Fibroblast of peridontal ligament (primary cell): ENCODE results near the gene SPI1.

Experiments used
- DNase-seq: peaks from one replicate; pipeline ENCODE4 v3.0.0-alpha.2; 2010; ENCODE audit errors: extremely low read depth

The SPI1 gene

DNA sequence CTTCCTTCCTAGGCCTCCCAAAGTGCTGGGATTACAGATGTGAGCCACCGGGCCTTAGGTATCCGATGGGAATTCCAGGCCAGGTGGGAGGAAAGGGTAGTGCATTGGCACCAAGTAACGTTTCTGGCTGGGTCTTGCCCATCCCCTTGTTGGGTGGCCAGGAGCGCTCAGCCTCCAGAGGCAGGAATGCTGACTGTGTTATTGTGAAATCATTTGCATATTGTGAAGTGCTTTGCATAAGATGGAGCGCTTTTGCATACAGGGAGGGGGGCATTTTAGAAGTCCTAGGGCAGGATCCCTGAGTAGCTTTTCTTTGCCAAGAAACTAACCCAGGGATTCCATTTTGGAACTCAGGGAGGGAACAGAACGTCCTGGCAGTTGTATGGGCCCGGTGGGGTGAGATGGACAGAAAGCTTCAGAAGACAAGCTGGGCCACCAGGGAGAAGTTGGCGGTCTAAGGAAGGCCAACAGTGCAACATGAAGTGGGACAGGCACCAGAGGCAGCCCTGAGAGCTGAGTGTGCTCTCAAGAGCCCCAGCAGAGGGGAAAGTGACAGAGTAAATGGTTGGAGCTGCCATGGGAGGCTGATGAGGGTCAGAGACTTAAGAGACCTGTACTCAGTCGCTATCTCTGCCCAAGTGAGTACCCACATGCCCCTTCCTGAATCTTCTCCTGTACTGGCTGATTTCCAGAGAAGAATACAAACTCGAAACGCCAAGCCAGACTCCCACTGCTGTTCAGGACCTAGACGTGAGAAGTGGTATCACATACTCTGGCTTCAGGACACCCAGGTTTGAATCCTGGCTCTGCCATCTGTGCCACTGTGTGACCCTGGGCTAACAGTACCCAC lies 28.8 kb upstream of the SPI1 start:
- peak; percentile 24 for DNase-seq

DNA sequence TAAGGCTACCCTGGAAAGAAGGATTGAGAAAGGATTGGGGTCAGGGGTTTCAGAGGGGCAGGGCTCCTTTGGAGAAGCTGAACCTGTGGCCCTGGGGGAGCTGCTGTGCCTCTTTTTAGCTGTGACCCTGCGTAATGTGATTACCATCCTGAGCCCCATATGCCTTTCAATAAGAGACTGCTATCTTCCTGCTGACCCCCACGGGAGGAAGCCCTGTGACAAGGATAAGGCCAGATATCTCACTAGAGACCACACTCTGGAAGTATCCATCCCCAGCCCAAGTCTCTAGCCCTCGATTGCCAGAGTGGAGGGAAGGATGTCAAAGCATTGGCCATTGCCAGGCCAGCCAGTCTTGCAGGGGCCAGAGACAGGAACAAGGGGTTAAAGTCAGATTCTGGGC lies 25.2 kb upstream of the SPI1 start:
- no peak for DNase-seq

DNA sequence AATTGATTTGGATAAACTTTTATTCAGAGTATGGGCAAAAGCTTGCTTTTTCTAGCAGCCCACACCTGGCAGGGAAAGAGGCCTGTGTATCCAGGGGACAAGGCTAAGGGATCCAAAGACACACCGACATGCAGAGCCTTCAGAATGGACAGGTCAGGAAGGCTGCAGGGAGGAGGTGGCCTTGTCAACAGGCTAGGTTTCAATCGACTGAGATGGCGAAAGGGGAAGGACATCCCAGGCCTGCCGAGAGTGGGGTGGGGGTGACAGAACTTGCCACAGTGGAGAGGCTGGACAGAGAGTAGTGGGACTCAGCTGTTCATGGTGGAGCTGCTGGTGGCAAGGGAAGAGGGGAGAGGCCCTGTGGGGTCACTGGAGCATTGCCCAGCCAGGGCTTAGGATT lies 24.8 kb upstream of the SPI1 start:
- no peak for DNase-seq

DNA sequence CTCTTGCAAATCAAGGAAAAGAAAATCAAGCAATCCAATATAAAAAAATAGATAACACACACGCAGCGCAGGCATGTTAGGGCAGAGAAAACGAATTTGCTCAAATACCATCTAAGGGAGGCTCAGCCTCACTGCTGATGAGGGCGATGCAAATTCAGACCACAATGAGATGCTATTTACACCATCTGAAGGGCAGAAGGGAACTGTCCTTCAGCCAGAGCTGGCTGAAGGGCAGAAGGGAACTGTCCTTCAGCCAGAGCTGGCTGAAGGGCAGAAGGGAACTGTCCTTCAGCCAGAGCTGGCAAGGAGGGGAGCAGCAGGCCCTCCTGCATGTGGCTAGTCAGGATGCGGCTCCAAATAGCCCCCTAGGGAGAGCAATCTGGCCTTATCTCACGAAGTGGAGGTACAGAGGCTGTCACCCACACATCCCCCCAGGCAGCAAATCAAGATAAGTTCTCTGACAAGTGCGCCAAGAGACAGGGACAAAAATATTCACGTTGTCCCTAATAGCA lies 22.5 kb upstream of the SPI1 start:
- DNase-seq, result peak; percentile 31

DNA sequence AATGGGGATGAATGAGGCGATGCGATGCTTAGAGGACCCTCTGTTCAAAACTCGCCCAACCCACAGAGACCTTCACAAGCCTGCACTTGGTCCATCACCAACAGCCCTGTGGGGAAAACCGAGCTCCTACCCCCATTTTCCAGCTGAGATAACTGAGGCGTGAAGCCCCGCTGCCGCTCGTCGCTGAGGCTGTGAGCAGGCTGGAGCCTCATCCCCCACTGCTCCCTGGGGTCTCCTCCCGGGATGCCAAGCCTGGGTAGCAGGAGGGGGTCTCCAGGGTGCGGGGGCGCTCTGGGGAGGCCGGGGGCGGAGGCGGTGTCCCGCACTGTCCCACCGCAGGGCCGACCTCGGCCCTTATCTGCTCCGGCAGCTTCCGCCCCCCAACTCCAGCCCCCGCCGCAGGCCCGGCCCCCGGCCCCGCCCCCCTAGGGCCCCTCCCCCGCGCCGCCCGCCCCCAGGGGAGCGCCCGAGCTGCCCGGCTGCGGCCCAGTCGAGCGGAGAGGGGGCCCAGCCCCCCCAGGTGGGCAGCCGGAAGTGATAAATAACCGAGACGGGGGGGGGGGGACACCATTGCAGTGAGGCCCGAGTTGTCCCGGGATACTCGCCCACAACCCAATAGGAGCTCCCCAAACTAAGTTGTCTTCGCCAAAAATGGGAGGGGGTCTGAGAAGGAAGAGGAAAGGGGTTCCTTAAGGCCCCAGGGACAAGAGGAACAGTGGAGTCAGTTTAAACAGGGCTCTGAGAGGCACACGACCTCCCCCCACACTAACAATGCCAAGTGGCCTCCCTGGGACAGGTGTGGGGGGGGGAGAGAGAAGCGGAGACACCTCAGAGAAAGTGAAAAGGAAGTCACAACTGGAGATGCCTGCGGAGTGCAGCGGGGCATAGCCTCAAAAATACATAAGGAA lies 21.8 kb upstream of the SPI1 start:
- DNase-seq, result no peak

DNA sequence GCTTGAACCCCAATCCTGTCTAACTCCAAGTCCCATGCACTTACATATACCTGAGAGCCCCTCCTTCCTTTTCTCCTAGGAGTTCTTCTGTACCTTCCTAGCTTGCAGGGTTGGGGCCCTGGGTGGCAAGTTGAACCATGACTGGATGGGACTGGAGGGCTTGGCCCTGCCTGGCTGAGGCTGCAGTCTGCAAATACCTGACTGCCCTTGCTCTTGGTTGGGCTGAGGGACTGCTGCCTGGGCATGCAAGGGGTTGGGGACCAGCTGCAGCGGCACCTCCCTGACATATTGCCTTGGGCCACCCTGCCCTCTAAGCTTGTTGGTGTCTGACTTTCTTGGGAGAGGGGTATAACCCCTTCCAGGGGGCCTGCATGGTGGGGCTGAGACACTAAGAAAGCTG lies 20.2 kb upstream of the SPI1 start:
- DNase-seq, result no peak

DNA sequence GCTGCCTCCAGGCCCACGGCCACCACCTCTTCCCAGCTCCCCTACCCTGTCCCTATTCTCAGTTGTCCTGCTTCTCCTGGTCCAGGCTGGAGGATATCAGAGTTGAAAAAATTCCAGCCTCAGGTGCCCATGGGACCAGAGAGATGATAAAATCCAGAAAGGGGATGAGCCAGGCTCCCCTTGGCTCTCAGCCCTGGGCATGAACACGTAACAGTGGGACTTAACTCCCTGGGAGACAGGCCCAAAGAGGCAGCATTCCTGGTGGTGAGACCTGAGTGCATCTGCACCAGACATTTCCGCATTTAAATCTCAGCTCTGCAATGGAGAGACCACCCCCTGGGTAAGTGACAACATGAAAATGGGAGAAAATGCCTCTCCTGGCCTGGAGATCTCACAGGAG lies 19.7 kb upstream of the SPI1 start:
- DNase-seq, result no peak

DNA sequence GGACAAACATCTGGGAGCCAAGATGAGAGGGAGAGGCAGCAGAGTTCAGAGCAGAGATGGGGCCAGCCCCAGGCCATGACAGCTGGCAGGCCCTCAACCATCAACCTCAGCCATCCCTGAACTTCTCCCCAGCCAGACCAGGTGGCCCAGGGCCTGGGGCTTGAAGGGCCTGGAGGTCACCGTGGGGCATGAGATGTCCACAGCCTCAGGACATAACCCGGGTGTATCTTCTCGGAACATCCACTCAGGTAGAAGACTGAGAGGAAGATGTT lies 17.6 kb upstream of the SPI1 start:
- no peak for DNase-seq

DNA sequence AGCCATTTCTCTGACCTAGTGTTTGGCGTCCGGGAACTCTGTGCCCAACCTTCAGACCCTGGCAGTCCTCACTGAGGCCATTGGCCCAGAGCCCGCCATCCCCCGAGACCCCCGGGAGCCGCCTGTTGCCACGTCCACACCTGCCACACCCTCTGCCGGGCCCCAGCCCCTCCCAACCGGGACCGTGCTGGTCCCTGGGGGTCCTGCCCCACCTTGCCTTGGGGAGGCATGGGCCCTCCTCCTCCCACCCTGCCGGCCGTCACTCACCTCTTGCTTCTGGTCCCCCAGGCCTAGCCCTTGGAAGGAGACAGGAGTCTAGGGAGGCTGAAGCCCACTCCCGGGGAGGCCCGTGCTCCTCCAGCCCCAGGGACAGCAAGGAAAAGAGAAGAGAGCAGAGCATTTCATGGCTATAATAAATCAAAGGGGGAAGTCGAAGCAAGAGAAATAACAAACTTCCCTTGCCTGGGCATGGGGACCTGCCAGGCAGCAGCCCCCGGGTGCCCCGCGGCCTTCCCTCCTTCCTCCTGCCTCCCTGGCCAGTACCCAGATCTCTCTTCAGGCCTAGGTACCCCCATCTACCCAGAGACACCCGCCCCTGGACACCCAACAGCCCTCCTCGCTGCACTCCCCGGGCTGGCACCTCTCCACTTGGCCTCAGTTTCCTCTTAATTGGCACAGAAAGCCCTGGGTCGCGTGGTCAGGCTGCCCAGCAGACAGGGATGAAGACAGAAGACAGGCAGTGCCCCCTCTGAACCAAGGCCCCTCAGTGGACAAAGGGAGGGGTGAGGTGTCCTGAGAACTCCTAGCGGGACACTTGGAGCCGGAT lies 17.1 kb upstream of the SPI1 start:
- no peak for DNase-seq

DNA sequence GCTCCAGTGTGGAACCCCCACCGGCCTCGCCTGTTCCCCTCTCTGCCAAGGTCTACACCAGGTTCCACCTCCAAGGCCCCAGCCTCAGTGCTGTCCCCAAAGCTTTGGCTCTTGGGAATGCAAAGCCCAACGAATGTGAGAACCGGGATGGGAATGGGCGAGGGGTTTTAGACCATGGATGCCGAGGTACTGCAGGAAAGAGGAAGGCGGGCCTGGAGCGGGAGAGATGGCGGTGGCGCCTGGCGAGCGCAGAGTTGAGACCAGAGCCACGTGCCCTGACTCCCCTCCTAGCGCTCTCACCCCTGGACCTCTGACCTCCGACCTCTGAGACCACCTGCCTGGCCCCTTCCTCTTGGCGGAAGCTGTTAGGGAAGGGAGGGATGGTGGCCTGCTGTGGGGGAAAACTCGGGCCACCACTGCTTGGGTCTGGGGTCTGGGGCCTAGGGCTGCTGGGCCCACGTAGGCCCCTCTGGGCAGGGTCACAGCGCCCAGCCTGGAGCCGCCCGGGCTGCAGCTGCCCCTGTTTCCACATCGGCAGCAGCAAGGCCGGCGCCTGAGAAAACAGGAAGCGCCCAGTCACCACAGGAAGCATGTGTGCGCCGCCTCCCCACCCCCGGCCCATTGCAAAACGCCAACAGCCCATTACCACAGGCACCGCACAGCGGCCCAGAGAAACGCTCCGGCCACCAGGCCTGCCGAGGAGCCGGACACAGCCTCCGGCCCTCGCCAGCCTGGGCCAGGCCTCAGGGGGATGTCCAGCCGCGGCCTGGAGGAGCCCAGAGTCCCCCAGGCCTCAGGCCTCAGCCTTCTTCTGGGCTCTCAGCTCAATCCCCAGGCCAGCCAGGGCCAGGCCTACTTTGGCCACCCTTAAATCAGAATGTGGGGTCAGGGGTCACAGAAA lies 16.2 kb upstream of the SPI1 start:
- DNase-seq, result no peak

DNA sequence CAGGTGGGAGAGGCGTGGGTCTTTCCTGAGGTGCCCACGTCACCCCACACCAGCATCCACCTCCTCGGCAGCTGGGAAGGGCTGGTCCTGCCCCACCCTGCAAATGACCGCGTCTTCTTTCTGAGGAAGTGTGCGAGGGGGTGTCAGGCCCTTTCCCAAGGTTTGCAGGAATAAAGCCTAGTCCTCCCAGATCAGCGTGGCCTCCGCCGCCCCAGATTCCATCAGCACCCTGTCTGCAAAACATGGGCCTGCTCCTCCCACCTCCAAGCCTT lies 15.6 kb upstream of the SPI1 start:
- DNase-seq, result no peak

DNA sequence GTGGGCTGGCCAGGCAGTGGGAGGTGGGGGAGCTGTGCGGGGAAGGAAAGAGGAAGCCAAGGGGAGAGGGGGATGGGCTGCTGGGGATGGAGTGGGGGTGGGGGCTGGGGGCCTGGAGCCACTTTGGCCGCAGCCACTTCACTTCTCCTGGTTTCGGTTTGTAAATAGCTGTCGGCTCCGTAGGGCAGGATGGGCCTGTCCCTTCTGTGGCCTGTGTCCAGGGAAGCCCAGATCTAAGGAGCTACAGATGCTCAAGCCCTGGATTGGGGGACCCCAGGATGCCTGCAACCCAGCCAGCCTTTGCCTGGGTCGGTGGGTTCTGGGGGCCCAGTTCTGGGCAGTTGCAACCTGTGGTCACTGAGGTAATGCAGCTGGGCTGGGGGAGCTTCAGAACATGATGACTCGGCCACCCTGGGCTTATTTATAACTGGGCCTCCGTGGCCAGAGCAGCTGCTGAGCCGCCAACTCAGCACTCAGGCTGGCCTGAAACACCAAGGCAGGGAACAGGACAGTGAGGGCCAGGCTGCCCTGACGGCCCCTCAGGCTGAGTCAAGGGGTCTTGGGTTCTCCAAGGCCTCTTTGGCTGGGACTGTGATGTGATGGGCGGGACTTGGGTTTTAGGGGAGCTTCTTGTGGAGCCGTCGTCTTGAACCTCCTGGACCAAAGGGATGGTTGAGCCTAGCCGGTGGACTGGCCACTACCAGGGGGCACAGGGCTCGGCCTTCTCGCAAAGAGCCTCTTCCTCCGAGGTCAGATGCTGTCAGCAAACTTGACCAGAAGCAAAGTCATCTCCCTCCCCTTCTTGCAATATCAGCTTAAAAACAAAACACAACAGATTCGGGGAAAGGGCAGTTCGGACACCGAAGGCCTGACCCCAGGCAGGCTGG lies 15.1 kb upstream of the SPI1 start:
- DNase-seq, result peak; percentile 57

DNA sequence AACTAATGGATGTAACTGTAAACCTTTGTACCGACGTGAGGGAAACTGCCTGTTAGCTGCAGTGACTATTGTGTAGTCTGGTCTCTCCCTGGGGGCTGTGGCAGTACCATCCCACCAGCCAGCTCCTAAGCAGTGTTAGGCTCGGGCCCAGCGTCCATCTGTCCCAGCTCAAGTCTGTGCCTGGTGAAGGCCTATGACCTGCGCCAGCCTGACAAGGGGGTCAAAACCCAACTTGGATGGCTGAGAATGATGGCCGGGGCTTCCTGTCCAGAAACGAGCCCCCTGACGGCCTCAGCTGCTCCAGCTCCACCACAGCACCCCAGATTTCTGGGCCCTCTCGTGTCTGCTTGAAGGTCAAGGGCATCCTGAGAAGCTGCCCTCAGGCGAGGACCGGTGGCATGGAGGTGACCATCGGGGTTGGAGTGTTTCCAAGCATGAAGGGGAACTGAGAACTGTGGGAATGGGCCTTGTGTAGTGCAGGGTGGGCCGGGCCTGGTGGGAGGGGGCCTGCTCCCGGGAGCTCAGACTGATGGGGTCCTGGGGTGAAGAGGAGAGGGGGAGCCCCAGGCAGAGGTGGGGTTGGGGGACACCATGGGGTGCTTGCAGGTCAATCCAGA lies 14.3 kb upstream of the SPI1 start:
- no peak for DNase-seq

DNA sequence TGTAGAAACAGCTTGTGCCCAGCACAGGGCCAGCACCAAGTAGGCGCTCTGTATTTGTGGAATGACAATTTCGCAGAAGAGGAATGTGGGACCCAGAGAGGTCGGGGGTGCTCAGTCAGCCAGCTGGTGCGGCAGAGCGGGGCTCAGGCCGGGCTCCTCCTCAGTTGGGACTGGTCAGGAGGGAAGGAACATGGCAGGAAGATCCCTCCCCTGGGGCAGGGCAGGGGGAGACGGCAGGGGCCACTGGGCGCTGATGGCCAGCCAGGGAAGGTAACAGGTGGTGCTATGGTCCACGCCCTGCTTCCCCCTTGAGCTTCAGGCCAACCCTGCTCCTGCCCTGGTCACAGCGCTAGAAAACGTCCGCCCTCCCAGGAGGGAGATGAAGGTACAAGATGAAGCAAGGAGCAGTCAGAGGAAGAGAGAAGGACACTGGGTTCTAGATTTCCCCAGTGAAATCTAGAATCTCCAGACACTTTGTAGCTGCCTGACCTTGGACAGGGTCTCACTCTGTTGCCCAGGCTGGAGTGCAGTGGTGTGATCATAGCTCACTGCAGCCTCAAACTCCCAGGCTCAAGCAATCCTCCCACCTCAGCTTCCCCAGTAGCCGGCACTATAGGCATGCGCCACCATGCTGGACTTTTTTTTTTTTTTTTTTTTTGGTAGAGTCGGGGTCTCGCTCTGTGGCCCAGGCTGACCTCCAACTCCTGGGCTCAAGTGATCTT lies 13.5 kb upstream of the SPI1 start:
- DNase-seq, result no peak

DNA sequence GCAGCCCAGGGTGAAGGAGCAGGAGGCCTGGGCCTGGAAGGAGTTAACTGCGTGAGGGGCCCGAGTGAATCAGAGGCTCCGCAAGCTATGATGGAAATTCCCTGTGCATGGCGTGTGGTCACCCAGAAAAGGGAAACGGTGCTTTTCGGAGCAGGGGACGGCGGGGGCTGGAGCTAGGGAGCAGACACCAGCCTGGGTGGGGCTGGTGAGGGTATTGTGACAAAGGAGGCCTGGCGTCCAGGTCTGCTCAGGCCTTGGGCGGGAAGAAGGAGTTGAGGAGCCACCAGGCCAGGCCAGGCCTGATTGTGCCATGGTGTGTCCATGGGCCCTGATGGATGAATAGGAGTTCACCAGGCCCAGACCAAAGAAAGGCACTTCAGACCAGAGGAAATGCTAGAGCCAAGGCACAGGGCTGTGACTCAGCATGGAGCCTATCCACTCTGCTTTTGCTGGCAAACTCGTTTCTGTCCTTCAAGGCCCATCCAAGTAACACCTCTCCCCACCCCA lies 12.8 kb upstream of the SPI1 start:
- DNase-seq, result no peak

DNA sequence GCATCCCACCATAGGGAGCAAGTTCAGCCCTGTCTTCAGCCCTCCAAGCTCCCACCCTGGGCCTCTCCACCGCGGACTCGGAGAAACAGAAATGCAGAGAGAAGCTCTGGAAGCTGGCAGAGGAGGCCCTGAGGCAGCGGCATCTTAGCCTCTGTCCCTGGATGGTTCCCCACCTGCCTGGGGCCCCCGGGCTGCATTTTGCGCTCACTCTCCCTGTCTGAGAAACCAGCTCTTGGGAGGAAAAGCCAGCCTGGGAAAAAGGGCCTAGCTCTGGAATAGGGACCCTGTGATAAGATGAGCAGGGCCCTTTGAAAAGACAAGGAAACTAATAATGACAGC lies 12.0 kb upstream of the SPI1 start:
- DNase-seq, result no peak

DNA sequence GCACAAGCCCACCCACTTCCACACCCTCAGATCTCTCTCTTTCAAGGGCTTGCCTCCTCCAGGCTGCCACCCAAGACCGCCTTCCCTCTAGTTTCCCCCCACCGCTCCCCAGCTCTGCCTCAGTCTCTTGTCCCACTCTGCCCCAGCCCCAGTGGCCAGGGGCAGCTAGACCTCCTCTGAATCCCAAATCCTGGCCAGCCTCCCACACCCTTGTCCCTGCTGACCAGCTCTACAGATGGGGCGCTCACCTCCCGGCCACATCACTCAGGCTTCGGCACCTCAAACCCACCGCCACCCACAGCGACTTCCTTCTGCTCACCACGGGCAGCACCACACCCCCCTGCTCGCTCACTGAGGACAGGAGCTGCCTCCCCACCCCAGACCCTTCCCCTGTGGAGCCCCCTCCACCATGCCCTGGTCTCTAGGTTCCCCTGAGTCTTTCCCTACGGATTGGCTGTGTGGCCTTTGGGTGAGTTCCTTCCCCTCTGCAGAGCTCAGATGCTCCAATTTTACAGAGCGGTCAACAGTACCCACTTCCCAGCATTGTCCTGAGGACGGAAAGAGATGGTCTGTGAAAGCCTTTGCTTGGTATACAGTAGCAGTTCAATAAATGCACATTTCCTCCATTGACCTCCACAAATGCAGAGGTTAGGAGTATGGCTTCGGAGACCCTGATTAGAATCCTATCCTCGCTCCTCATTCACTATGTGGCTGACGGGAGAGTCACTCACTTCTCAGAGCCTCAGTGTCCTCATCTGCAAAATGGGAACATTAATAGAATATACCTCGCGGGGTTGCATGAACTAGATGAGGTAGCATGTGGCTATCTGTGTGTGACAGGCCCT lies 11.5 kb upstream of the SPI1 start:
- no peak for DNase-seq
